NCI-H2196 (cell line): Measurements from ENCODE around the gene CRYGD.

Source experiments
- DNase-seq: peaks from one replicate; lab custom pipeline; 2025; ENCODE audit not compliant: unreplicated experiment; lab: John Stamatoyannopoulos, UW

CRYGD gene

DNA sequence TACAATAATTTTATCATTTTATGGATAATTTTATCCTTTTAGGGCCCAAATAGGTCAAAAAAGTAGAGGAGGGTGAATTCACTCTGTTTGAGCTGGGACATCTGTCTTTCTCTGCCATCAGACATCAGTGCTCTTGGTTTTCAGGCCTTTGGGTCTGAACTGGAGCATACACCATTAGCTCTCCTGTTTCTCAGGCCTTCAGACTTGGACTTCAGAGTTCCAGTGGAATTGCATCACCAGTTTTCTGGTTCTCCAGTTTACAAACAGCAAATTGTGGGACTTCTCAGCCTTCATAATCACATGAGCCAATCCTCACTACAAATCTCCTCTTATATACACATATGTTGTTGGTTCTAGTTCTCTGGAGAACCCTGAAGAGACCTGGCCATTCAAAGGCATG is 33.9 kb downstream of the CRYGD start:
- no peak for DNase-seq

DNA sequence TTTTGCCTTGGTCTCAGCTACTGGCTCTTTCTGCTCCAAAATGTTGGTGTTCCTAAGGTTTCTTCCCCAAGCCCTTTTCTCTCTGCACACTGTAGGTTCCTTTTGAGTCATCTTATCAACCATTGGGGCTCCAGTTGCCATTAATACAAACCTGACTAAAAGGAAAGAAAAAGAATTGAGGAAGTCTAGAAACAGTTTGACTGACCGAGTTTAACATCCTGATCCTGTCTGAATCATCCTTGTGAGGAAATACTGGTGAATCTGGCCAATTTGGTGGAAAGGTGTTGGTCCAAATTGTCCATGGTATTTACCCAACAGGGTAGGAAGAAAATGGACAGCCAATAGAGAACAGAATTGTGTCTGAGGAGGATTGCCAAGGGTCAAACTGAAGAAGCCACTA is 38.3 kb downstream of the CRYGD start:
- no peak for DNase-seq

- no peak for DNase-seq
These were observed 40.5 kb downstream of the CRYGD start for GRCh38 chr2:208083807-208084206.

GRCh38 chr2:208077276-208077675 is 47.0 kb downstream of the CRYGD start:
- no peak for DNase-seq

DNA sequence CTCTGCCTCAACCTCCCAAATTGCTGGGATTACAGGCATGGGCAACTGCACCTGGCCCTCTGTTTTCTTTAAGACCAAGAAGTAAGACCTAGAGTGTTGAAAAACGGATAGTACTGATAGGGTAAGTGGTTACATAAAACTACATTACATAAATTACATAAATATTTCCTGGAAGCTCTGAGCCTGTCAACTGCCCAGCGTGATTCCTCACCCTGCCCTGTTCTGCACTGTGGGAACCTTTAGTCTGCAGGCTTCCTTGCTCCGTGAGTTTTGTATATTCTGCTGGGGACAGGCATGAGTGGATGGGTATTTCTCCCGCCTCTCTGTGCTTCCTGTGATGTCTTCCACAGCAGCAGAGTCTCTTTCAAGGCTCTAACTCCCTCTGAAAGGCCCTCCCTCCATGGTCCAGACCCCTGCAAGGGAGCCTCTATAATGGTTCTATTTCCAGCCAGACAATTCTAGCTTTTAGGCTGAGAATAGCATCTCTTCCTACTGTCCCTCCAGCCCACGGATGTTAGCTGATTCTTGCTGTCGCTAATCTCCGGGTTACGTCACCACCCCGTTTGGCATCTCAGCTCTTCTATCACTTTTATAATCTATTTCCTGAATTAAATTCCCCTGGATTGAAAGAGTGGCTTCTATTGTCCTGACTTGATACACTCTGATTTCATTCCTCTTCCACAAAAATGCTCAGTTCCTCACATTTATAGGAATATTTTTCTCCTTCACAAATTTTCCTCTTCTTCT is 49.5 kb downstream of the CRYGD start:
- no peak for DNase-seq

GRCh38 chr2:208072250-208072892 is 52.0 kb downstream of the CRYGD start:
- DNase-seq, result peak; percentile 61
